ENCODE measurements around the gene OTOF. TPM values are rescaled to one million over a fixed set of nuclear protein-coding genes. Genes with fewer than 3 reads are reported as not detected.

OTOF gene
- 0.22 and 0.51 TPM in 2 replicates for total RNA-seq (2012; rRNA removed)

DNA sequence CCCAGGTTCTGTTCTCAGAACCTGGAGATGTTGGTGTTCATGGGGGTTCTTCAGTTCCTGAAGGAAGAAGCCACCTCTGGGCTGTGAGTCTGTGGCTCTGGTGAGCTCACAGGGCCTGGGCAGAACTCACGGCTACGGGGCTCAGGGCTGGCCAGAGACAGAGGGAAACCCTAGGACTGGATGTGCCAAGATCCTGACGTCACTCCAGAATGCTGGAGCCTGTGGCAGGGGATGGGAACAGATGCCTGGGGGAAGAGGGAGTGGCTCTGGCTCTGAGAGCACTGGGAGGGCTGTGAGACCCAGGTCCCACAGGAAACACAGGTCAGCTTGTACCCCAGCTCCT lies at the start of gene OTOF:
Gene OTOF, minus strand, starts transcription at position 214 of the 343 bp plus-strand sequence.
- Histone ChIP-seq H3K27me3 (ENCODE audit: control insufficient read depth, insufficient read depth, low read length) (peaks cover 7% of the 10 kb centered on the region), H3K4me1 (ENCODE audit: control insufficient read depth, insufficient read depth, low read length) (peaks cover 9% of the 10 kb centered on the region), H3K9ac (ENCODE audit: low read depth, low read length) (no peak within 1 kb of the TSS), H3K36me3 (ENCODE audit: insufficient read depth, low read length) (no peaks in the 10 kb centered on the region), H3K4me2 (ENCODE audit: low read length) (peak within 1 kb of the TSS; percentile 27), H3K9me3 (replicated peaks; ENCODE audit: low read length) (no peaks in the 10 kb centered on the region), H3K4me3 (ENCODE audit: low read length) (no peak within 1 kb of the TSS)

DNA sequence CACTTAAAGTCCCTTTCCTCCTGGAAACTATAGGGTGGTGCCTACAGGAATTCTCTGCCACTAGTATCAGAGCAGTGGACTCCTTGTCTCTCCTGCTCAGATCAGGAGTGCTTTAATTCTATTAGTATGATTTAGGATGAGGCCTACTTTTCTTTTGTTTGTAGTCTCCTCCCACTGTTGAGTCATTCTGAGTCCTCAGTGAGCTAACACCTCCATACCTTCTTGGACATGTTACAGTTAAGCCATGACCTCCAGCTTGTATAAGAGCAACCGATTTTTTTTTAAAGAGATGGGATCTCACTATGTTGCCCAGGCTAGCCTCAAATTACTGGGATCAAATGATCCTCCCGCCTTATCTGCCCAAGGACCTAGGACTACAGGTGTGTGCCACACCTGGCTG lies 48.7 kb upstream of the OTOF start:
- Histone ChIP-seq H3K4me3 (ENCODE audit: low read length) (no peak overlapping the region), H3K27me3 (ENCODE audit: control insufficient read depth, insufficient read depth, low read length) (peaks cover 59% of the 10 kb centered on the region), H3K9ac (ENCODE audit: low read depth, low read length) (no peak overlapping the region), H3K4me1 (ENCODE audit: control insufficient read depth, insufficient read depth, low read length) (no peaks in the 10 kb centered on the region), H3K9me3 (replicated peaks; ENCODE audit: low read length) (no peaks in the 10 kb centered on the region), H3K36me3 (ENCODE audit: insufficient read depth, low read length) (no peaks in the 10 kb centered on the region), H3K4me2 (ENCODE audit: low read length) (no peak overlapping the region)

DNA sequence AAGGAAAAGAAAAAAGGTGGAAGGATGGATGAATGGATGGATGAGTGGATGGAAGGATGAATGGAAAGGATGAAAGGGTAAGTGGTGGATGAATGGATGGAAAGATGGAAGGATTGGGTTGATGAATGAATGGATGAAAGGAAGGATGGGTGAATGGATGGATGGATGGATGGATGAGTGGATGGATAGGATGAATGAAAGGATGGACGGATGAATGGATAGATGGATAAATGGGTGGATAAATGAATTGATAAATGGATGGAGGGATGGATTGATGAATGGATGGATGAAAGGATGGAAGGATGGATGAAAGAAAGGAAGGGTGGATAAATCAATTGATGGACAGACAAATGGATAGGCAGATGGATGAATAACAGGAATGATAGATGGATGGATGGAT lies 48.2 kb upstream of the OTOF start:
- Histone ChIP-seq H3K4me2 (ENCODE audit: low read length) (no peak overlapping the region), H3K9me3 (replicated peaks; ENCODE audit: low read length) (no peaks in the 10 kb centered on the region), H3K36me3 (ENCODE audit: insufficient read depth, low read length) (no peaks in the 10 kb centered on the region), H3K4me3 (ENCODE audit: low read length) (no peak overlapping the region), H3K4me1 (ENCODE audit: control insufficient read depth, insufficient read depth, low read length) (no peaks in the 10 kb centered on the region), H3K9ac (ENCODE audit: low read depth, low read length) (no peak overlapping the region), H3K27me3 (ENCODE audit: control insufficient read depth, insufficient read depth, low read length) (peaks cover 59% of the 10 kb centered on the region)

DNA sequence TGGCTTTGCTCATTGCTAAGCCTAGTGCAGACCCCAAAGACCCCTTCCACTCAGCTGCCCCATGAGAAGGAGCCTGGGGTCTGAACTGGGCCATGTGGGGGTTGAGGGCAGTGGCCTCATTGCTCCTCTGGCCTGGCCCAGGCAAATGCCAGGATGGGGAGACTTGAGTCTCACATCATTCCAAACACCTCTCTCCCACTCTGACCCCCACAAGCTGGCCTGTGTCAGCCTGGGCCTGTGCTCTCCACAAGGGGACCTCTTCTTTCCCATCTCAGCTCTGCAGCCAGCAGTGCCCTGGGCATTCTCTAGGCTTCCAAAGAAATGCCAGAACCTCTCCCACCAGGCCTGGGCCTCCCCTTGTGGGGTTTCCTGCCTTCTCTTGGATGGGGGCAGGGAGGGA lies 45.8 kb upstream of the OTOF start:
- H3K4me1 ChIP-seq (ENCODE audit: control insufficient read depth, insufficient read depth, low read length) = no peaks in the 10 kb centered on the region
- no peak overlapping the region for H3K9ac ChIP-seq (ENCODE audit: low read depth, low read length)
- H3K36me3 ChIP-seq (ENCODE audit: insufficient read depth, low read length) = no peaks in the 10 kb centered on the region
- H3K4me3 ChIP-seq (ENCODE audit: low read length) = no peak overlapping the region
- no peaks in the 10 kb centered on the region for H3K9me3 ChIP-seq (replicated peaks; ENCODE audit: low read length)
- H3K4me2 ChIP-seq (ENCODE audit: low read length) = no peak overlapping the region
- peaks cover 72% of the 10 kb centered on the region for H3K27me3 ChIP-seq (ENCODE audit: control insufficient read depth, insufficient read depth, low read length)

DNA sequence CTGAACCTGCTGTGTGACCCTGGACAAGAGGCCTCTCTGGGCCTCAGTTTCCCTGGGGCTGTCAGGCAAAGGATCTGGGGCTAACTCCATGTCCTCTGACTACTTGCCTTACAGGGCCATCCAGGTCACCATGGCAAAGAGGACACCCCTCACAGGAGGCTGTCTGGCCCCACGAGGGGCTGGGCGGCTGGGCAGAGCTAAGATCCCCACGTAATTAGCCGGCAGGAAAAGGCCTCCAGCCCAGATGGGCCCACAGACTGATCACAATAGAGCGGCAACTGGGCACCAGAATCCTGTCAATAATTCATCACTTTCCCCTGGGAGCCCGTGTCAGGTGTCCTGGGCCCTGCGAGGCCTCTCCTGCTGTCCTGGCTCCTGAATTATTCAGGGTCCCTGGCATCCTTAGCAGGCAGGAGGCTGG lies 44.8 kb upstream of the OTOF start:
- H3K4me2 ChIP-seq (ENCODE audit: low read length) = no peak overlapping the region
- no peaks in the 10 kb centered on the region for H3K36me3 ChIP-seq (ENCODE audit: insufficient read depth, low read length)
- H3K9me3 ChIP-seq (replicated peaks; ENCODE audit: low read length) = no peaks in the 10 kb centered on the region
- H3K4me1 ChIP-seq (ENCODE audit: control insufficient read depth, insufficient read depth, low read length) = no peaks in the 10 kb centered on the region
- peaks cover 72% of the 10 kb centered on the region for H3K27me3 ChIP-seq (ENCODE audit: control insufficient read depth, insufficient read depth, low read length)
- no peak overlapping the region for H3K4me3 ChIP-seq (ENCODE audit: low read length)
- no peak overlapping the region for H3K9ac ChIP-seq (ENCODE audit: low read depth, low read length)

DNA sequence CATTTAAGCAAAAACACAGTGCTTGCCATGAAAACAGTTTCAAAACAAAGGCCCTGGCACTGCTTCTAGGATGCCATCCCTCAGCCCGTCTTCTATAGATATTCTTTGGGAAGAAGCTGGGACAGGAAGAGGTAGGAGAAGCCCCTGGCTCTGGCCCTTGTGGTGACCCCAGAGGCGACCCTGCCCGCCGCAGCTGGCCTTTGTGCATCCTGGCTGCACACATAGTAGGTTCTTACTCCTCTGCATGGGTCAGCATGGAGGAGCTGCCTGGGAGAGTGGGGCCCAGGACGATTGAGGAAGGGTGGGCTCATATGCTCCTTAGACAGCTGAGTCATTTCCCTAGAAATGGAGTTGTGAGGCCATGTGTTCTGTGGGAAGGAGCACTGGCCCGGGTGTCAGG lies 44.4 kb upstream of the OTOF start:
- Histone ChIP-seq H3K4me2 (ENCODE audit: low read length) (no peak overlapping the region), H3K9me3 (replicated peaks; ENCODE audit: low read length) (no peaks in the 10 kb centered on the region), H3K4me3 (ENCODE audit: low read length) (no peak overlapping the region), H3K9ac (ENCODE audit: low read depth, low read length) (no peak overlapping the region), H3K36me3 (ENCODE audit: insufficient read depth, low read length) (no peaks in the 10 kb centered on the region), H3K27me3 (ENCODE audit: control insufficient read depth, insufficient read depth, low read length) (peaks cover 75% of the 10 kb centered on the region), H3K4me1 (ENCODE audit: control insufficient read depth, insufficient read depth, low read length) (no peaks in the 10 kb centered on the region)

DNA sequence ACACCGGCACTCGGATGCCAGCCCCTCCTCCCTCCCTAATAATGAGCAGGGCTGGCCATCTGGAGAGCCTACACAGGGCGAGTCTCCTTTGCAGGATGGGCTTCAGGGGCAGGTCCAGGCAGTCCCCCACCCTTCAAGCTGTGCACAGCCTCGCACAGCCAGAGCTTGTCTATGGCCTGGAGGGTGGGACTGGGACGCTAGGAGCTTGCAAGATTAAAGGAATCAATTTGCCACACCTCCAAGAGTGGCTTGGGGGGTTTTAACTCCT lies 43.9 kb upstream of the OTOF start:
- peaks cover 79% of the 10 kb centered on the region for H3K27me3 ChIP-seq (ENCODE audit: control insufficient read depth, insufficient read depth, low read length)
- H3K9me3 ChIP-seq (replicated peaks; ENCODE audit: low read length) = no peaks in the 10 kb centered on the region
- no peak overlapping the region for H3K9ac ChIP-seq (ENCODE audit: low read depth, low read length)
- no peaks in the 10 kb centered on the region for H3K36me3 ChIP-seq (ENCODE audit: insufficient read depth, low read length)
- no peak overlapping the region for H3K4me3 ChIP-seq (ENCODE audit: low read length)
- no peak overlapping the region for H3K4me2 ChIP-seq (ENCODE audit: low read length)
- no peaks in the 10 kb centered on the region for H3K4me1 ChIP-seq (ENCODE audit: control insufficient read depth, insufficient read depth, low read length)

DNA sequence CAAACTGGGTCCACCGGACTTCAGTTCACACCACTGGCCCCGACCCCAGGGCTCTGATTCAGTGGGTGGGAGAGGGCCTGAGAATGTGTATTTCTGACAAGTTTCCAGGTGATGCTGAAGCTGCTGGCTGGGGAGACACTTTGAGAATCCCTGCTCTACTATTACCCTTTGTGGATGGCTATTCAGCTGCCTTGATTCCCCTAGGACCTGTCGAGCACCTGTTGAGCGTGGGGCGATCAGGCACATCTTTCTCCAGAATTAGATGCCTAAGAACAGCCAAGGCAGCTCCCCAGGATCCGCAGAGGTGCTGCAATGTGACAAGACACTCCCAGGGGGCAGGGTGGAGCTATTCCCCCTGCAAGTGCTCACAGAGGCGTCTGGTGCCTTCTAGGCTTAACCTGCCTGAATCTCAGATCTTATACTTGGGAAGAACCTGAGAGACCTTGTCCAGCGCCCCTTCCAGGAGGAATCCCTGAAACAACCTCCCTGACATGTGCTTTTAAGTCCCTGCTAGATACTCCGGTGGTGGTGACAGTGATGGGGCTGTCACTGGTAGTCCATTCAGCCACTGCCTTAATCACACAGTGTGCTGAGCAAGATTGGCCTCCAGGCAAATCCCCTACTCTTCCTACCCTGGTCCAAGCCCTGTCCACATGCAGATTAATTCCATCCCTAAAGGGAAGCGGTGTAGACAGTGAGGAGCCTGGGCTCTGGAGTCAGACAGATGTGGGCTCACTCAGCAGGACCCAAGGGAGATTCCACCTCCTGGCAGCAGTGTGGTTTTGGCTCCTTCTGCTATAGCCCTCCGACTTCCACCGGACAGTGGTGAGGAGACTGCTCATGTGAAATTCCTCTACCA lies 43.4 kb upstream of the OTOF start:
- peaks cover 78% of the 10 kb centered on the region for H3K27me3 ChIP-seq (ENCODE audit: control insufficient read depth, insufficient read depth, low read length)
- no peak overlapping the region for H3K9ac ChIP-seq (ENCODE audit: low read depth, low read length)
- H3K9me3 ChIP-seq (replicated peaks; ENCODE audit: low read length) = no peaks in the 10 kb centered on the region

DNA sequence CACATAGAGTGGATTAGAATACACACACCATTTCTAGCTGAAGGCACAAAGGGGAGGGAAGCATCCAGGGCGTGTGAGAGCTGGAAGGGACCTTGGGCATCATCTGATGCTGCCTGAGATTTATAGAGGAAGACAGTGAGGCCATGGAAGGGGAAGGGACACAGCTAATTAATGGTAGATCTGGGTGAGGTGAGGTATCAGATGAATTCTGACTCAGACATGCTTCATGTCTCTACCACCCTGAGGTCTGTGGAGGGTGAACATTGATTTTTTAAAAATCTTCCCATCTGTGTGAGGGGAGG lies 42.2 kb upstream of the OTOF start:
- H3K4me1 ChIP-seq (ENCODE audit: control insufficient read depth, insufficient read depth, low read length) = no peaks in the 10 kb centered on the region
- H3K9me3 ChIP-seq (replicated peaks; ENCODE audit: low read length) = no peaks in the 10 kb centered on the region
- H3K9ac ChIP-seq (ENCODE audit: low read depth, low read length) = no peak overlapping the region
- peaks cover 71% of the 10 kb centered on the region for H3K27me3 ChIP-seq (ENCODE audit: control insufficient read depth, insufficient read depth, low read length)
- H3K4me2 ChIP-seq (ENCODE audit: low read length) = no peak overlapping the region
- H3K4me3 ChIP-seq (ENCODE audit: low read length) = no peak overlapping the region
- no peaks in the 10 kb centered on the region for H3K36me3 ChIP-seq (ENCODE audit: insufficient read depth, low read length)

More for the DNA sequence above, 43.4 kb upstream of the OTOF start:
- no peak overlapping the region for H3K4me3 ChIP-seq (ENCODE audit: low read length)
- no peaks in the 10 kb centered on the region for H3K4me1 ChIP-seq (ENCODE audit: control insufficient read depth, insufficient read depth, low read length)
- no peak overlapping the region for H3K4me2 ChIP-seq (ENCODE audit: low read length)
- H3K36me3 ChIP-seq (ENCODE audit: insufficient read depth, low read length) = no peaks in the 10 kb centered on the region

DNA sequence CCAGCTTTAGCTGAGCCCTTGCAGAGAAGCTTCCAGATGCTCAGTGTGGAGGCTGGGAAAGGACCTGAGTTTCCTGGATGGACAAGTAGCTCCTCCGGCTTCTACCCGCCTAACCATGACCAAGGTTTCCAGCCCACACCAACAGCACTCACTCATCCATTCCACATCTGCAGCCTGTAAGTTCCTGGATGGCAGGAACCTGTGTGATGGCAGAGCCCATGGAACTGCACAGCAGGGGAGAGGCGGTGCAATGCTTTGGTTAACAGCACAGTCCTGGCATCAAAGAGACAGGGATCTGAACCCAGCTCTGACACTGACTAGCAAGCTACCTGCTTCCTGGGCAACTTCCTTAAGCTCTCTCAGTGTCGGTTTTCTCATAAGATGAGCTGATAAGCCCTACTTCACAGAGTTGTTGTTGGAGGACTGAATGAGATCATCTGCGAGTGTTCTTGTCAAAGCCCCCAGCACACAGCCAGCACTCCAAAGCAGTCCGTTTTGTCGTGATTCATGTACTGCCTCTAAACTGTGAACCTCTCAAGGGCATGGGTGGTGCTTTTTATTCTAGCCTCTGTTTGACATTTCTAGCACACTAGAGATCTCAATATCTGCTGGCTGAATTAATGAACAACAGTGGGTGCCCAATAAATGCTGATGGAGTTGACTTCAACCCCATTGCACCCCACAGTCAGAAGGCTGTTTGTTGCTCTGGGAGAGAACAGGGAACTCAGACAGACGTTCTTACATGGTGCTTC lies 41.6 kb upstream of the OTOF start:
- no peaks in the 10 kb centered on the region for H3K9me3 ChIP-seq (replicated peaks; ENCODE audit: low read length)
- H3K4me3 ChIP-seq (ENCODE audit: low read length) = no peak overlapping the region
- H3K27me3 ChIP-seq (ENCODE audit: control insufficient read depth, insufficient read depth, low read length) = peaks cover 74% of the 10 kb centered on the region
- no peaks in the 10 kb centered on the region for H3K4me1 ChIP-seq (ENCODE audit: control insufficient read depth, insufficient read depth, low read length)
- no peaks in the 10 kb centered on the region for H3K36me3 ChIP-seq (ENCODE audit: insufficient read depth, low read length)
- no peak overlapping the region for H3K9ac ChIP-seq (ENCODE audit: low read depth, low read length)
- H3K4me2 ChIP-seq (ENCODE audit: low read length) = no peak overlapping the region

DNA sequence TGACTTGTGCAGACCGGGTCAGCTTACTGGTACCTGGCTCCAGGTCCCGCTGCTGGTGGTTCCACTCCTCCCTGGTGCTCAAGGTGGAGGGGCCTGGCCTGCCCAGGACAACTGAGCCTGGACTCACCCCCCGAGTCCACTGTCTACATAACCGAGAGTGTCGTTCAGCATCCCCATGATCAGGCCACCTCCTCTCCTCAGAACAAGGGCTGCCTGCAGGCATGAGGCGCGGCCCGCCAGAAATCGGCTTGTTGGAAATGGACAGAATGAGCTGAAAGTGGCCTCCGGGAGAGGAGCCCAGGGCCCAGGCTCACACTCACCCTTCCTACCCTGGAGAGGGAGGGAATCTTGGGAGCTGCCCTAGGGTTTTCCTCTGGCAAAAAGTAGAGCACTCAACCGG lies 38.9 kb upstream of the OTOF start:
- Histone ChIP-seq H3K36me3 (ENCODE audit: insufficient read depth, low read length) (no peaks in the 10 kb centered on the region), H3K27me3 (ENCODE audit: control insufficient read depth, insufficient read depth, low read length) (peaks cover 82% of the 10 kb centered on the region), H3K4me1 (ENCODE audit: control insufficient read depth, insufficient read depth, low read length) (no peaks in the 10 kb centered on the region), H3K4me3 (ENCODE audit: low read length) (no peak overlapping the region), H3K9me3 (replicated peaks; ENCODE audit: low read length) (no peaks in the 10 kb centered on the region), H3K9ac (ENCODE audit: low read depth, low read length) (no peak overlapping the region), H3K4me2 (ENCODE audit: low read length) (no peak overlapping the region)

DNA sequence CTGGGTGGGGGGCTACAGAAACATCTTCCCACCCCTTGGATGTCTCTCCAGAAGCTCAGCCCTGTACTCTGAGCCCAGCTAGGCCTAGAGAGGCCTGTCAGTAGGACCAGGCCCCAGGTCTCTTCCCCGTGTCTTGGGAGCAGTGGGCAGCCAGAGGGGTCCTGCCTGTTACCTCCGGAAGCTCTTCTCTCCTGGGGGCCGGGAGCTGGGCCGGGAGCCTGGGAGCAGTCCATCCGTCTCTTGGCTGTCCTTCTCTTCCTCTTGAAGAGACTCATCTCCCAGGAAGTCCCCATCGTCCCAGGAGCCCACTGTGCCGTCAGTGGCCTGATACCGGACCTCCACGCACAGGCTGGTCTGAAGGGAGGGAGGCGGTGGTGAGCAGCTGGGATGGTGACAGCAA lies 38.3 kb upstream of the OTOF start:
- Histone ChIP-seq H3K36me3 (ENCODE audit: insufficient read depth, low read length) (no peaks in the 10 kb centered on the region), H3K27me3 (ENCODE audit: control insufficient read depth, insufficient read depth, low read length) (peaks cover 79% of the 10 kb centered on the region), H3K4me3 (ENCODE audit: low read length) (no peak overlapping the region), H3K9ac (ENCODE audit: low read depth, low read length) (no peak overlapping the region), H3K4me1 (ENCODE audit: control insufficient read depth, insufficient read depth, low read length) (no peaks in the 10 kb centered on the region), H3K4me2 (ENCODE audit: low read length) (no peak overlapping the region), H3K9me3 (replicated peaks; ENCODE audit: low read length) (no peaks in the 10 kb centered on the region)

Measured in skeletal muscle satellite cell (primary cell).